ENCODE results near the gene ZNF688.

GRCh38 chr16:30588651-30589050, 17.1 kb upstream of the ZNF688 start:
- TF ChIP-seq CTCF (IDR thresholded peaks at IDR 0.05): no peak
- TF ChIP-seq ZFX (IDR thresholded peaks at IDR 0.05; ENCODE audit: borderline replicate concordance): no peak

Data from 22Rv1 (cell line).